Smooth muscle cell (in vitro differentiated cells): ENCODE results near the gene CTNND1. TPM values are rescaled to one million over a fixed set of nuclear protein-coding genes. Genes with fewer than 3 reads are reported as not detected.
"Not testable (repeated sequence)": the region's sequence is repeated elsewhere in the genome, so short reads cannot be mapped to it uniquely, and the experiment has no call there.

Source experiments
- DNase-seq: peaks from one replicate; lab custom pipeline; 2025; ENCODE audit not compliant: unreplicated experiment; lab: John Stamatoyannopoulos, UW
- H2AFZ ChIP-seq: fragments of 200-600 bp; sonication (generic); 2 replicates; pipeline ENCODE4 v1.6.0; 2016; ENCODE audit warnings: antibody characterized with exemption, low read depth, mild to moderate bottlenecking
- H3F3A ChIP-seq: fragments of 200-600 bp; sonication (generic); 2 replicates; pipeline ENCODE4 v1.6.0; 2017; ENCODE audit warnings: antibody characterized with exemption, low read depth
- H3K27ac ChIP-seq: fragments of 200-600 bp; sonication (generic); 2 replicates; pipeline ENCODE4 v1.5.1; 2016; ENCODE audit warnings: low read depth, mild to moderate bottlenecking
- H3K27me3 ChIP-seq: fragments of 200-600 bp; sonication (generic); 2 replicates; pipeline ENCODE4 v1.6.1; 2016; ENCODE audit warnings: low read depth, mild to moderate bottlenecking
- H3K36me3 ChIP-seq: fragments of 200-600 bp; sonication (generic); 2 replicates; pipeline ENCODE4 v1.5.1; 2016; ENCODE audit warnings: low read depth
- H3K4me1 ChIP-seq: fragments of 200-600 bp; sonication (generic); 2 replicates; pipeline ENCODE4 v1.5.1; 2016; ENCODE audit warnings: low read depth
- H3K4me2 ChIP-seq: fragments of 200-600 bp; sonication (generic); 2 replicates; pipeline ENCODE4 v1.6.0; 2016; ENCODE audit warnings: mild to moderate bottlenecking
- H3K4me3 ChIP-seq: fragments of 200-600 bp; sonication (generic); 2 replicates; pipeline ENCODE4 v1.5.1; 2016; ENCODE audit warnings: mild to moderate bottlenecking
- H3K79me2 ChIP-seq: fragments of 200-600 bp; sonication (generic); 2 replicates; pipeline ENCODE4 v1.6.0; 2016; ENCODE audit warnings: low read depth, mild to moderate bottlenecking
- H3K9ac ChIP-seq: fragments of 200-600 bp; sonication (generic); 2 replicates; pipeline ENCODE4 v1.6.0; 2016; ENCODE audit warnings: low read depth
- H3K9me3 ChIP-seq: fragments of 200-600 bp; sonication (generic); replicated peaks from 2 replicates; pipeline ENCODE4 v1.5.1; 2016; ENCODE audit warnings: low read depth
- H4K20me1 ChIP-seq: fragments of 200-600 bp; sonication (generic); 2 replicates; pipeline ENCODE4 v1.6.0; 2016; ENCODE audit warnings: low read depth
- CTCF ChIP-seq: fragments of 200-600 bp; sonication (generic); IDR thresholded peaks from 2 replicates; pipeline ENCODE4 v1.5.1; 2017; ENCODE audit warnings: borderline replicate concordance, mild to moderate bottlenecking, antibody characterized with exemption; ENCODE audit not compliant: insufficient read depth, poor library complexity, severe bottlenecking
- WGBS: methylation state at CpG from one replicate; pipeline ENCODE4 v1.1.7; 2016; ENCODE audit warnings: low lambda C conversion rate; 5-methylcytosine and 5-hydroxymethylcytosine counted together
- polyA plus RNA-seq: library from polyadenylated mRNA; unstranded; fragments of >200 nt; fragmentation: Nextera tagmentation; extraction: Ambion mirVana; gene quantifications from 2 replicates; pipeline ENCODE4 v1.2.1, GENCODE V29; 2016
- total RNA-seq: library from RNA; depleted of rRNA; stranded (reverse); fragments of >200 nt; gene quantifications from 2 replicates; pipeline ENCODE4 v1.2.3, GENCODE V29; 2014

Gene CTNND1, protein sequence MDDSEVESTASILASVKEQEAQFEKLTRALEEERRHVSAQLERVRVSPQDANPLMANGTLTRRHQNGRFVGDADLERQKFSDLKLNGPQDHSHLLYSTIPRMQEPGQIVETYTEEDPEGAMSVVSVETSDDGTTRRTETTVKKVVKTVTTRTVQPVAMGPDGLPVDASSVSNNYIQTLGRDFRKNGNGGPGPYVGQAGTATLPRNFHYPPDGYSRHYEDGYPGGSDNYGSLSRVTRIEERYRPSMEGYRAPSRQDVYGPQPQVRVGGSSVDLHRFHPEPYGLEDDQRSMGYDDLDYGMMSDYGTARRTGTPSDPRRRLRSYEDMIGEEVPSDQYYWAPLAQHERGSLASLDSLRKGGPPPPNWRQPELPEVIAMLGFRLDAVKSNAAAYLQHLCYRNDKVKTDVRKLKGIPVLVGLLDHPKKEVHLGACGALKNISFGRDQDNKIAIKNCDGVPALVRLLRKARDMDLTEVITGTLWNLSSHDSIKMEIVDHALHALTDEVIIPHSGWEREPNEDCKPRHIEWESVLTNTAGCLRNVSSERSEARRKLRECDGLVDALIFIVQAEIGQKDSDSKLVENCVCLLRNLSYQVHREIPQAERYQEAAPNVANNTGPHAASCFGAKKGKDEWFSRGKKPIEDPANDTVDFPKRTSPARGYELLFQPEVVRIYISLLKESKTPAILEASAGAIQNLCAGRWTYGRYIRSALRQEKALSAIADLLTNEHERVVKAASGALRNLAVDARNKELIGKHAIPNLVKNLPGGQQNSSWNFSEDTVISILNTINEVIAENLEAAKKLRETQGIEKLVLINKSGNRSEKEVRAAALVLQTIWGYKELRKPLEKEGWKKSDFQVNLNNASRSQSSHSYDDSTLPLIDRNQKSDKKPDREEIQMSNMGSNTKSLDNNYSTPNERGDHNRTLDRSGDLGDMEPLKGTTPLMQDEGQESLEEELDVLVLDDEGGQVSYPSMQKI
- total RNA-seq (135 and 156 TPM in 2 replicates), polyA plus RNA-seq (66.0 and 74.8 TPM in 2 replicates)

DNA sequence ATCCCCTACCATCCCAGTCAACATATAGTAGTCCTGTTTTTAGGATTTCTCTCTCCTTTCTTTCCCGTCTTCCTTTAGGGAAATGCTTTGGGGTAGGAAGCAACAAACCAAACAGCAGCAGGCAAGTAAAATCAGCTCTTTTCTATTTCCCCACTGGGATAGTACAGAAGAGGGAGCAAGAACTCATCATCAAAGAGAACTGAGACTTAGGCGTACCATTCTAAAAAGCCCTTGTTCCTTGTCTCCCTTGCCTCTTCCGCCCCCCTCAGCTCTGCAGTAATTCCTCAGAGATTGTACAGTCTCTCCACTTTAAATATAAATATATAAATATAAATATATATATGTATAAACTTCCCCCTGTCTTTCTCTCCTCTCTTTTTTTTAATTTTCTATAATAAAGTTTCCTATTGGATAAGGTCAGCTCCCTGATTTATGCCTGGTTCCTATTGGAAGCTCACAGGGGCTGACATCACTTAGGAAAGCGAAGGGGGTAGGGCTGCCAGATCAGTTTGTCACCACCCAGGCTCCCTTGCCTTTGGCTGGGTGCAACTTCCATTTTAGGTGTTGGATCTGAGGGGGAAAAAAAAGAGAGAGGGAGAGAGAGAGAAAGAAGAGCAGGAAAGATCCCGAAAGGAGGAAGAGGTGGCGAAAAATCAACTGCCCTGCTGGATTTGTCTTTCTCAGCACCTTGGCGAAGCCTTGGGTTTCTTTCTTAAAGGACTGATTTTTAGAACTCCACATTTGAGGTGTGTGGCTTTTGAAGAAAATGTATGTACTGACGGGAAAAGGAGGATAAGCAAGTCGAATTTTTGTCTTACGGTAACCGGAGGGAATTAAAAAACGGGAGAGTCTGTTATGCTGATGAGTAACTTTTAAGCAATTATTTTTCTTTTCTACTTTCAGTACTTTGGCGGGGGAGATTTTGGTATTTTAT, at the start of gene CTNND1:
Gene CTNND1, plus strand, starts transcription at position 502 of the 934 bp plus-strand sequence. CDS start 29,677 bp downstream, outside the sequence.
- Histone ChIP-seq H3F3A (peaks cover 6% of the 10 kb centered on the region), H3K36me3 (no peaks in the 10 kb centered on the region), H3K4me2 (peak within 1 kb of the TSS; percentile 95), H3K27ac (peak within 1 kb of the TSS; percentile 94), H3K9ac (peak within 1 kb of the TSS; percentile 94), H3K27me3 (no peaks in the 10 kb centered on the region), H3K79me2 (peaks cover 48% of the 10 kb centered on the region), H3K4me1 (peaks cover 21% of the 10 kb centered on the region), H3K4me3 (peak within 1 kb of the TSS; percentile 96), H3K9me3 (no peaks in the 10 kb centered on the region), H4K20me1 (peaks cover 42% of the 10 kb centered on the region), H2AFZ (peak within 1 kb of the TSS; percentile 95)
- WGBS: 6% methylated on average over 13 of the region's 13 CpGs
- no peak for TF ChIP-seq CTCF
- DNase-seq: peak; percentile 31

- peak within 1 kb of the TSS; percentile 94 for H3K27ac ChIP-seq
- H3K4me3 ChIP-seq: peak within 1 kb of the TSS; percentile 87
- H3K4me2 ChIP-seq: peak within 1 kb of the TSS; percentile 93
- peaks cover 71% of the 10 kb centered on the region for H3K79me2 ChIP-seq
- no peaks in the 10 kb centered on the region for H4K20me1 ChIP-seq
- H3K4me1 ChIP-seq: peaks cover 18% of the 10 kb centered on the region
- peak within 1 kb of the TSS; percentile 95 for H3K9ac ChIP-seq
- DNase-seq: peak; percentile 51
- TF ChIP-seq CTCF: no peak
- no peaks in the 10 kb centered on the region for H3F3A ChIP-seq
- H3K27me3 ChIP-seq: no peaks in the 10 kb centered on the region
- peak within 1 kb of the TSS; percentile 64 for H2AFZ ChIP-seq
- no peaks in the 10 kb centered on the region for H3K9me3 ChIP-seq
- under 1% methylated on average over 53 of the region's 53 CpGs for WGBS
- no peaks in the 10 kb centered on the region for H3K36me3 ChIP-seq
These were observed 49.1 kb upstream of the CTNND1 start, which contains the start of gene TMX2 for GRCh38 chr11:57712256-57713150. Gene TMX2, plus strand, starts transcription at chr11:57712593. Its CDS starts 26 bp downstream, at chr11:57712619.

DNA sequence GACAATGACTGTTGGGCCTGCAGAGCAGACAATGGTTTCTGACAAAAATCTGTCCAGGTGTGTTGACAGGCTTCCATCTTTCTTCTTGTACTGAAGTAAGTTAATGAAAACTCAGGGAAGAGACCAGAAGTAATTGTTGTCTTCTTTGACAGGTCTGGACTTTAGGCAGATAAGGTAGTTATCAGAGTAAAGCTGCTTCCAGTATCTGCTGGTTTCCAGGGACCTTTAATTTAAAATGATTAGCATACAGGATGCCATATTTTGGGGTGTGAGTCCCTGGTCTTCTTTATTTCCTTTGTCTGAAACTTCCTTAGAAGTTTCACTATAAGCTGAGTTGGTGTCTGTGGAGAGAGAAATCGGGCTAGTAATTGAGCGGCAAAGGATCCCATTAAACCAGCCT, 47.8 kb upstream of the CTNND1 start:
- TF ChIP-seq CTCF: no peak
- Histone ChIP-seq H3K9me3 (no peaks in the 10 kb centered on the region), H3K4me3 (peak overlapping the region; percentile 87), H4K20me1 (no peaks in the 10 kb centered on the region), H3K27ac (no peak overlapping the region), H3F3A (no peaks in the 10 kb centered on the region), H2AFZ (no peak overlapping the region), H3K4me1 (peaks cover 18% of the 10 kb centered on the region), H3K27me3 (no peaks in the 10 kb centered on the region), H3K4me2 (peak overlapping the region; percentile 93), H3K79me2 (peaks cover 65% of the 10 kb centered on the region), H3K9ac (no peak overlapping the region), H3K36me3 (no peaks in the 10 kb centered on the region)
- no peak for DNase-seq
- WGBS: 97% methylated on average over 2 of the region's 2 CpGs

DNA sequence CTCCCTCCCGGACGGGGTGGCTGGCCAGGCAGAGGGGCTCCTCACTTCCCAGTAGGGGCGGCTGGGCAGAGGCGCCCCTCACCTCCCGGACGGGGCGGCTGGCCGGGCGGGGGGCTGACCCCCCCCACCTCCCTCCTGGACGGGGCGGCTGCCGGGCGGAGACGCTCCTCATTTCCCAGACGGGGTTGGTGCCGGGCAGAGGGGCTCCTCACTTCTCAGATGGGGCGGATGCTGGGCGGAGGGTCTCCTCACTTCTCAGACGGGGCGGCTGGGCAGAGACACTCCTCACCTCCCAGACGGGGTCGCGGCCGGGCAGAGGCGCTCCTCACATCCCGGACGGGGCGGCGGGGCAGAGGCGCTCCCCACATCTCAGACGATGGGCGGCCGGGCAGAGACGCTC, 44.9 kb upstream of the CTNND1 start:
- DNase-seq, H3K27ac ChIP-seq, H3K9me3 ChIP-seq, H3K9ac ChIP-seq, H3K4me3 ChIP-seq, H3F3A ChIP-seq, H3K27me3 ChIP-seq, H3K4me1 ChIP-seq, H3K36me3 ChIP-seq, H3K4me2 ChIP-seq, H2AFZ ChIP-seq: not testable (repeated sequence)
- 100% methylated on average over 9 of the region's 34 CpGs for WGBS
- peaks cover 66% of the 10 kb centered on the region for H3K79me2 ChIP-seq
- H4K20me1 ChIP-seq: peaks cover 26% of the 10 kb centered on the region
